Colon (tissue), 2 donors: ENCODE measurements around the gene SH2D1B.
"Not testable (repeated sequence)": the region's sequence is repeated elsewhere in the genome, so short reads cannot be mapped to it uniquely, and the experiment has no call there.

Experiments
- FAIRE-seq: peaks from 2 replicates; lab custom pipeline; 2012; peaks lifted over from hg19 to GRCh38; lab: Jason Lieb, UNC
- donor health status: control.
- donor health status: control.

SH2D1B gene

GRCh38 chr1:162412002-162412401 lies at the start of gene SH2D1B:
Gene SH2D1B, minus strand, starts transcription at chr1:162412136. Its CDS starts 120 bp downstream, at chr1:162412016.
- FAIRE-seq: no peak

- FAIRE-seq: no peak
Measured at GRCh38 chr1:162458236-162458635, 46.3 kb upstream of the SH2D1B start.

- FAIRE-seq: no peak
Measured at GRCh38 chr1:162456323-162456722, 44.4 kb upstream of the SH2D1B start.

- FAIRE-seq: not testable (repeated sequence)
Measured at GRCh38 chr1:162454361-162454760, 42.4 kb upstream of the SH2D1B start.

- no peak for FAIRE-seq
Measured at GRCh38 chr1:162446946-162447345, 35.0 kb upstream of the SH2D1B start.

- FAIRE-seq: no peak
Measured at GRCh38 chr1:162444903-162445302, 33.0 kb upstream of the SH2D1B start.

GRCh38 chr1:162432977-162433713 lies 21.2 kb upstream of the SH2D1B start:
- FAIRE-seq: not testable (repeated sequence)

- no peak for FAIRE-seq
Measured at GRCh38 chr1:162430583-162430982, 18.6 kb upstream of the SH2D1B start.

- no peak for FAIRE-seq
Measured at GRCh38 chr1:162422662-162423375, 10.9 kb upstream of the SH2D1B start.

GRCh38 chr1:162421258-162422164 lies 9.6 kb upstream of the SH2D1B start:
- FAIRE-seq: no peak

- FAIRE-seq: no peak
Measured at GRCh38 chr1:162420120-162420519, 8.2 kb upstream of the SH2D1B start.

- FAIRE-seq: not testable (repeated sequence)
Measured at GRCh38 chr1:162419450-162419931, 7.6 kb upstream of the SH2D1B start.

GRCh38 chr1:162418584-162418983 lies 6.6 kb upstream of the SH2D1B start:
- not testable (repeated sequence) for FAIRE-seq

GRCh38 chr1:162417650-162418049 lies 5.7 kb upstream of the SH2D1B start:
- no peak for FAIRE-seq

- no peak for FAIRE-seq
Measured at GRCh38 chr1:162416909-162417308, 5.0 kb upstream of the SH2D1B start.

GRCh38 chr1:162416215-162416614 lies 4.3 kb upstream of the SH2D1B start:
- no peak for FAIRE-seq

- FAIRE-seq: no peak
Measured at GRCh38 chr1:162407539-162407938, 4.4 kb downstream of the SH2D1B start.

- no peak for FAIRE-seq
Measured at GRCh38 chr1:162406811-162407210, 5.1 kb downstream of the SH2D1B start.

GRCh38 chr1:162405800-162406199 lies 6.1 kb downstream of the SH2D1B start:
- FAIRE-seq: no peak

GRCh38 chr1:162404550-162405160 lies 7.3 kb downstream of the SH2D1B start:
- no peak for FAIRE-seq

- FAIRE-seq: no peak
Measured at GRCh38 chr1:162400790-162401355, 11.1 kb downstream of the SH2D1B start.
